ENCODE measurements around the gene PTPN11. TPM values are rescaled to one million over a fixed set of nuclear protein-coding genes. Genes with fewer than 3 reads are reported as not detected.

The PTPN11 gene
- polyA plus RNA-seq, 1 donor from 2014 or later = 92.5 TPM

GRCh38 chr12:112503512-112503911 lies 84.8 kb downstream of the PTPN11 start:
- no peaks in the 10 kb centered on the region for H3K27me3 ChIP-seq (ENCODE audit: insufficient read depth, low read depth, low read length)
- H3F3A ChIP-seq (ENCODE audit: insufficient read depth, low read length, poor library complexity, severe bottlenecking) = no peaks in the 10 kb centered on the region
- no peak overlapping the region for H3K9ac ChIP-seq (ENCODE audit: low read length)
- peak; percentile 26 for TF ChIP-seq POLR2AphosphoS5 (IDR thresholded peaks at IDR 0.05)
- TF ChIP-seq TAF1 (IDR thresholded peaks at IDR 0.05; ENCODE audit: low read depth) = no peak
- TF ChIP-seq EP300 (conservative IDR thresholded peaks at IDR 0.05; ENCODE audit: poor library complexity, severe bottlenecking) = peak; percentile 68
- no peaks in the 10 kb centered on the region for H3K36me3 ChIP-seq (ENCODE audit: insufficient read depth, low read length)
- no peak overlapping the region for H3K4me2 ChIP-seq (ENCODE audit: low read length)
- H3K9me2 ChIP-seq (ENCODE audit: insufficient read depth, low read length) = no peaks in the 10 kb centered on the region
- H3K79me2 ChIP-seq (replicated peaks; ENCODE audit: insufficient read depth, low read length) = no peaks in the 10 kb centered on the region
- H3K27ac ChIP-seq (ENCODE audit: low read length) = no peak overlapping the region
- no peaks in the 10 kb centered on the region for H4K20me1 ChIP-seq (ENCODE audit: insufficient read depth)
- H2AFZ ChIP-seq (ENCODE audit: low read depth, low read length) = no peak overlapping the region
- H3K9me3 ChIP-seq (ENCODE audit: low read length) = no peaks in the 10 kb centered on the region
- no peak overlapping the region for H3K4me3 ChIP-seq (ENCODE audit: low read length)

- H3K27ac ChIP-seq (ENCODE audit: low read length) = no peak overlapping the region
- no peaks in the 10 kb centered on the region for H3K79me2 ChIP-seq (replicated peaks; ENCODE audit: insufficient read depth, low read length)
- no peaks in the 10 kb centered on the region for H3K9me2 ChIP-seq (ENCODE audit: insufficient read depth, low read length)
- no peaks in the 10 kb centered on the region for H3K36me3 ChIP-seq (ENCODE audit: insufficient read depth, low read length)
- no peak overlapping the region for H2AFZ ChIP-seq (ENCODE audit: low read depth, low read length)
- H4K20me1 ChIP-seq (ENCODE audit: insufficient read depth) = no peaks in the 10 kb centered on the region
- no peak overlapping the region for H3K4me3 ChIP-seq (ENCODE audit: low read length)
- TF ChIP-seq EZH2 (IDR thresholded peaks at IDR 0.05; ENCODE audit: borderline replicate concordance, insufficient read depth, low read length, poor library complexity, severe bottlenecking) = no peak
- TF ChIP-seq MXI1 (conservative IDR thresholded peaks at IDR 0.05; ENCODE audit: poor library complexity, severe bottlenecking) = no peak
- no peak for TF ChIP-seq POLR2AphosphoS5 (IDR thresholded peaks at IDR 0.05)
- no peak for TF ChIP-seq CTCF (IDR thresholded peaks at IDR 0.05; ENCODE audit: poor library complexity, severe bottlenecking)
- TF ChIP-seq RAD21 (conservative IDR thresholded peaks at IDR 0.05) = no peak
- TF ChIP-seq EP300 (conservative IDR thresholded peaks at IDR 0.05; ENCODE audit: poor library complexity, severe bottlenecking) = no peak
- TF ChIP-seq TAF1 (IDR thresholded peaks at IDR 0.05; ENCODE audit: low read depth) = no peak
- TF ChIP-seq SMC3 (conservative IDR thresholded peaks at IDR 0.05; ENCODE audit: poor library complexity) = no peak
- no peak for TF ChIP-seq REST (IDR thresholded peaks at IDR 0.05; ENCODE audit: borderline replicate concordance)
- no peak overlapping the region for H3K9ac ChIP-seq (ENCODE audit: low read length)
- no peaks in the 10 kb centered on the region for H3K27me3 ChIP-seq (ENCODE audit: insufficient read depth, low read depth, low read length)
- no peaks in the 10 kb centered on the region for H3K9me3 ChIP-seq (ENCODE audit: low read length)
- no peaks in the 10 kb centered on the region for H3F3A ChIP-seq (ENCODE audit: insufficient read depth, low read length, poor library complexity, severe bottlenecking)
- H3K4me2 ChIP-seq (ENCODE audit: low read length) = no peak overlapping the region
These were observed 87.9 kb downstream of the PTPN11 start for GRCh38 chr12:112506513-112507166.
